ENCODE data around the gene PI4K2A. TPM values are rescaled to one million over a fixed set of nuclear protein-coding genes. Genes with fewer than 3 reads are reported as not detected.
"Not testable (repeated sequence)": the region's sequence is repeated elsewhere in the genome, so short reads cannot be mapped to it uniquely, and the experiment has no call there.

Gene PI4K2A
- total RNA-seq, 3 donors from 2014 or later = 11.2 to 13.7 (median 11.7) TPM

- no peaks in the 10 kb centered on the region for H3K36me3 ChIP-seq (ENCODE audit: low read depth)
- no peak overlapping the region for H3K4me3 ChIP-seq
- TF ChIP-seq CTCF (IDR thresholded peaks at IDR 0.05) = no peak
- peaks cover 27% of the 10 kb centered on the region for H3K4me1 ChIP-seq (ENCODE audit: low read depth)
- ATAC-seq = no peak
- intact Hi-C loops (cut with DNase I, micrococcal nuclease) = no loop called here
- H3K9me3 ChIP-seq = no peaks in the 10 kb centered on the region
- DNase-seq = peak in 1 of 3 donors; percentile 50
Measured at GRCh38 chr10:97682042-97682441, 41.6 kb downstream of the PI4K2A start.

- ATAC-seq (peak; percentile 31), DNase-seq (peak in 2 of 3 donors; percentile 67 to 72)
- no peaks in the 10 kb centered on the region for H3K9me3 ChIP-seq
- no peak overlapping the region for H3K4me3 ChIP-seq
- no peak for TF ChIP-seq CTCF (IDR thresholded peaks at IDR 0.05)
- H3K4me1 ChIP-seq (ENCODE audit: low read depth) = peaks cover 37% of the 10 kb centered on the region
- intact Hi-C loops (cut with DNase I, micrococcal nuclease) = no loop called here
- no peaks in the 10 kb centered on the region for H3K36me3 ChIP-seq (ENCODE audit: low read depth)
Measured at GRCh38 chr10:97683556-97684367, 43.3 kb downstream of the PI4K2A start.

- H3K36me3 ChIP-seq (ENCODE audit: low read depth); H3K9me3 ChIP-seq; intact Hi-C loops (cut with DNase I, micrococcal nuclease); ATAC-seq; H3K4me3 ChIP-seq; DNase-seq: not testable (repeated sequence)
- peaks cover 37% of the 10 kb centered on the region for H3K4me1 ChIP-seq (ENCODE audit: low read depth)
Measured at GRCh38 chr10:97684368-97684713, 43.9 kb downstream of the PI4K2A start.

GRCh38 chr10:97684866-97685394 lies 44.5 kb downstream of the PI4K2A start:
- DNase-seq (no peak), ATAC-seq (no peak)
- Histone ChIP-seq H3K4me3 (no peak overlapping the region), H3K9me3 (no peaks in the 10 kb centered on the region), H3K4me1 (ENCODE audit: low read depth) (peaks cover 37% of the 10 kb centered on the region), H3K36me3 (ENCODE audit: low read depth) (no peaks in the 10 kb centered on the region)
- intact Hi-C loops (cut with DNase I, micrococcal nuclease) = no loop called here
- TF ChIP-seq CTCF (IDR thresholded peaks at IDR 0.05) = no peak

- Histone ChIP-seq H3K9me3 (no peaks in the 10 kb centered on the region), H3K4me3 (no peak overlapping the region), H3K4me1 (ENCODE audit: low read depth) (peaks cover 37% of the 10 kb centered on the region), H3K36me3 (ENCODE audit: low read depth) (no peaks in the 10 kb centered on the region)
- intact Hi-C loops (cut with DNase I, micrococcal nuclease) = no loop called here
- DNase-seq (peak in 2 of 3 donors; percentile 55 to 63), ATAC-seq (no peak)
- no peak for TF ChIP-seq CTCF (IDR thresholded peaks at IDR 0.05)
Measured at GRCh38 chr10:97685395-97685958, 45.0 kb downstream of the PI4K2A start.

- H3K4me1 ChIP-seq (ENCODE audit: low read depth) = peaks cover 37% of the 10 kb centered on the region
- intact Hi-C loops (cut with DNase I, micrococcal nuclease) = no loop called here
- ATAC-seq (peak; percentile 2), DNase-seq (no peak)
- no peaks in the 10 kb centered on the region for H3K36me3 ChIP-seq (ENCODE audit: low read depth)
- peak overlapping the region; percentile 52 for H3K4me3 ChIP-seq
- no peak for TF ChIP-seq CTCF (IDR thresholded peaks at IDR 0.05)
- no peaks in the 10 kb centered on the region for H3K9me3 ChIP-seq
Measured at GRCh38 chr10:97686301-97686961, 46.0 kb downstream of the PI4K2A start.

Data from mucosa of descending colon (tissue), 3 donors.